Measurements from ENCODE around the gene ZNF135. TPM values are rescaled to one million over a fixed set of nuclear protein-coding genes. Genes with fewer than 3 reads are reported as not detected.

The ZNF135 gene
- total RNA-seq, 1 donor from 2014 or later, result 3.5 TPM

Other genes starting within 250 kb of the ZNF135 start
- gene ZNF552, start 244.4 kb upstream of the ZNF135 start, total RNA-seq, result 7.0 and 8.9 TPM in 2 replicates
- 11.3 and 14.7 TPM in 2 replicates for gene ZNF587B, start 229.0 kb upstream of the ZNF135 start, total RNA-seq
- gene ZNF587, start 209.4 kb upstream of the ZNF135 start, total RNA-seq, result 14.4 and 16.6 TPM in 2 replicates
- 9.3 and 16.9 TPM in 2 replicates for gene ZNF814, start 170.2 kb upstream of the ZNF135 start, total RNA-seq
- 4.4 and 6.3 TPM in 2 replicates for gene ZNF417, start 142.7 kb upstream of the ZNF135 start, total RNA-seq
- 1.3 and 1.5 TPM in 2 replicates for gene ZNF418, start 123.9 kb upstream of the ZNF135 start, total RNA-seq
- 1.5 and 2.9 TPM in 2 replicates for gene ZNF256, start 111.6 kb upstream of the ZNF135 start, total RNA-seq
- gene C19orf18, start 84.7 kb upstream of the ZNF135 start, total RNA-seq, result not detected in 2 replicates
- gene ZNF606, start 56.5 kb upstream of the ZNF135 start, total RNA-seq, result 6.2 and 23.6 TPM in 2 replicates
- gene ZSCAN1, start 25.3 kb upstream of the ZNF135 start, total RNA-seq, result 0.22 and 0.69 TPM in 2 replicates
- gene ZSCAN18, start 38.9 kb downstream of the ZNF135 start, total RNA-seq, result 23.9 and 40.1 TPM in 2 replicates
- 4.1 and 7.1 TPM in 2 replicates for gene ZNF329, start 91.5 kb downstream of the ZNF135 start, total RNA-seq
- gene ZNF274, start 123.8 kb downstream of the ZNF135 start, total RNA-seq, result 23.6 and 24.7 TPM in 2 replicates
- gene ZNF544, start 169.6 kb downstream of the ZNF135 start, total RNA-seq, result 54.5 and 58.9 TPM in 2 replicates
- 4.2 and 4.5 TPM in 2 replicates for gene ZNF8, start 219.7 kb downstream of the ZNF135 start, total RNA-seq
- 40.4 and 51.0 TPM in 2 replicates for gene ERVK3-1, start 246.1 kb downstream of the ZNF135 start, total RNA-seq